HepG2 (cell line): ENCODE data around the gene HNRNPC.

Experiments
- ESRRA ChIP-seq: sonication (generic); formaldehyde crosslinking; IDR thresholded peaks from 2 replicates; pipeline ENCODE4 v1.5.1; 2020; ENCODE audit warnings: mild to moderate bottlenecking, low read depth, missing genetic modification reagents
- FOSL2 ChIP-seq: sonication (generic); formaldehyde crosslinking; IDR thresholded peaks from 2 replicates; pipeline ENCODE4 v1.4.0; 2020; ENCODE audit warnings: missing genetic modification reagents
- POLR2A ChIP-seq, 2 experiments: IDR thresholded peaks; 2 replicates each; pipeline ENCODE4 v1.6.1; 2011; ENCODE audit warnings: low read depth in 2 of 2, low read length in 2 of 2, mild to moderate bottlenecking in 1 of 2, moderate library complexity in 1 of 2; ENCODE audit not compliant: insufficient read depth in 1 of 2
- ZFX ChIP-seq: sonication (generic); formaldehyde crosslinking; IDR thresholded peaks from 2 replicates; pipeline ENCODE4 v1.4.0; 2020; ENCODE audit warnings: mild to moderate bottlenecking, low read depth, missing genetic modification reagents, moderate library complexity

DNA sequence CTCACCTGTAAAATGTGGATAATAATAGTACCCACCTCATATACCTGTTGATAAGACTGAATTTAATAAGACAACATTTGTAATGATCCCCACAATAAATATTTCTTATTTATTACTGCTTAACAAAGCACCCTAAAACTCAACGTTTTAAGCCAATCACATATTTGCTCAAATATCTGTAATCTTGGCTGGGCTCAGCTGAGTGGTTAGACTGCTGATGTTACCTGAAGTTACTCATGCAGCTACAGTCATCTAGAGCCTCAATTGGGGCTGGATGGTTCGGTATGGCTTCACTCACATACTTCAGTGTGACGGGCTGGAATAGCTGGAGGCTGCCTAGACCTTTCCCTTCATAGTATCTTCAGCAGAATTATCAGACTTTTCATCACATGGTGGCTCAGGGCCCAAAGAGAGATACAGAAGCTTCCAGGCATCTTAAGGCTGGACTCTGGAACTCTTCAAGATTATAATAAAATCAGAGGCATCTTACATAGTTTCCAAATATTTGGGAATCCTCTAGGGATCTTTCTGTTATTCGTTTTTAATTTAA is 109.1 kb downstream of the HNRNPC start:
- TF ChIP-seq POLR2A (IDR thresholded peaks at IDR 0.05; ENCODE audit: insufficient read depth in 1 of 2, low read depth in 2 of 2, low read length in 2 of 2) (no peak), ZFX (CRISPR knock-in tag) (no peak), FOSL2 (CRISPR knock-in tag) (no peak), ESRRA (CRISPR knock-in tag) (no peak)
